ENCODE data around the gene GUCY2D. TPM values are rescaled to one million over a fixed set of nuclear protein-coding genes. Genes with fewer than 3 reads are reported as not detected.

Gene GUCY2D
- total RNA-seq, 2 experiments from 2014 or later = not detected

DNA sequence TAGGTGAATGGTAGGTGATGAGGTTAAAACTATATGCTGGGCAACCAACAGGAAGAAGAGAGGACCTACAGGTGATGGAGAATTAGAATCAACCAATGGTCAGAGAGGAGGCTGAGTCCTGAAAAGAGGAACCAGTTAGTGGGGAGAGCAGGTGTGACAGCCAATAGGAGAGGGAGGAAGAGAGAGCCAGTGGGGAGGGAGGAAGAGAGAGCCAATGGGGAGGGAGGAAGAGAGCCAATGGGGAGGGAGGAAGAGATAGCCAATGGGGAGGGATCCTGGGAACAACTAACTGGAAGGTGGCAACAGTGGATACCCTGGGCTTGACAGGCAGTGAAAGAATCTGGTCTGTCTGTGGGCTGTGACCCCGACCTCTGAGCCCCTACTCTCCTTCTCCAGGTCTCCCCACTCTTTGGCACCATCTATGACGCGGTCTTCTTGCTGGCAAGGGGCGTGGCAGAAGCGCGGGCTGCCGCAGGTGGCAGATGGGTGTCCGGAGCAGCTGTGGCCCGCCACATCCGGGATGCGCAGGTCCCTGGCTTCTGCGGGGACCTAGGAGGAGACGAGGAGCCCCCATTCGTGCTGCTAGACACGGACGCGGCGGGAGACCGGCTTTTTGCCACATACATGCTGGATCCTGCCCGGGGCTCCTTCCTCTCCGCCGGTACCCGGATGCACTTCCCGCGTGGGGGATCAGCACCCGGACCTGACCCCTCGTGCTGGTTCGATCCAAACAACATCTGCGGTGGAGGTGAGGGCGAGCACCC lies 3.7 kb downstream of the GUCY2D start:
- Histone ChIP-seq H2AFZ (ENCODE audit: low read length) (peak overlapping the region; percentile 28; the same call in 1 of the 2 replicates), H3K4me1 (ENCODE audit: insufficient read depth, low read length, poor library complexity, severe bottlenecking) (peaks cover 8% of the 10 kb centered on the region), H3K9me2 (ENCODE audit: insufficient read depth, low read length) (no peaks in the 10 kb centered on the region), H3K36me3 (ENCODE audit: insufficient read depth, low read length) (no peaks in the 10 kb centered on the region), H3K4me2 (ENCODE audit: low read length) (no peak overlapping the region), H3K27ac (ENCODE audit: low read depth, low read length, poor library complexity, severe bottlenecking) (no peak overlapping the region), H4K20me1 (ENCODE audit: insufficient read depth, low read length) (no peaks in the 10 kb centered on the region), H3K4me3 (ENCODE audit: low read depth, low read length, poor library complexity, severe bottlenecking) (no peak overlapping the region), H3K9me3 (ENCODE audit: low read length) (no peaks in the 10 kb centered on the region), H3K79me2 (ENCODE audit: insufficient read depth, low read depth, low read length) (no peaks in the 10 kb centered on the region)
- ChIA-PET POLR2A (no interaction called here), CTCF (ENCODE audit: unreplicated experiment) (no interaction called here)
- TF ChIP-seq EZH2phosphoT487 (IDR thresholded peaks at IDR 0.05; ENCODE audit: borderline replicate concordance, low read depth, low read length) = no peak
- TF ChIP-seq, protein P1, sequence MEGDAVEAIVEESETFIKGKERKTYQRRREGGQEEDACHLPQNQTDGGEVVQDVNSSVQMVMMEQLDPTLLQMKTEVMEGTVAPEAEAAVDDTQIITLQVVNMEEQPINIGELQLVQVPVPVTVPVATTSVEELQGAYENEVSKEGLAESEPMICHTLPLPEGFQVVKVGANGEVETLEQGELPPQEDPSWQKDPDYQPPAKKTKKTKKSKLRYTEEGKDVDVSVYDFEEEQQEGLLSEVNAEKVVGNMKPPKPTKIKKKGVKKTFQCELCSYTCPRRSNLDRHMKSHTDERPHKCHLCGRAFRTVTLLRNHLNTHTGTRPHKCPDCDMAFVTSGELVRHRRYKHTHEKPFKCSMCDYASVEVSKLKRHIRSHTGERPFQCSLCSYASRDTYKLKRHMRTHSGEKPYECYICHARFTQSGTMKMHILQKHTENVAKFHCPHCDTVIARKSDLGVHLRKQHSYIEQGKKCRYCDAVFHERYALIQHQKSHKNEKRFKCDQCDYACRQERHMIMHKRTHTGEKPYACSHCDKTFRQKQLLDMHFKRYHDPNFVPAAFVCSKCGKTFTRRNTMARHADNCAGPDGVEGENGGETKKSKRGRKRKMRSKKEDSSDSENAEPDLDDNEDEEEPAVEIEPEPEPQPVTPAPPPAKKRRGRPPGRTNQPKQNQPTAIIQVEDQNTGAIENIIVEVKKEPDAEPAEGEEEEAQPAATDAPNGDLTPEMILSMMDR (conservative IDR thresholded peaks at IDR 0.05; ENCODE audit: low read length) = no peak
- intact Hi-C loops (cut with micrococcal nuclease; ENCODE audit: unreplicated experiment) = no loop called here
- no TSS peak for BruUV-seq (replicated peaks)
- peak; percentile 45 for DNase-seq (ENCODE audit: low spot score)

DNA sequence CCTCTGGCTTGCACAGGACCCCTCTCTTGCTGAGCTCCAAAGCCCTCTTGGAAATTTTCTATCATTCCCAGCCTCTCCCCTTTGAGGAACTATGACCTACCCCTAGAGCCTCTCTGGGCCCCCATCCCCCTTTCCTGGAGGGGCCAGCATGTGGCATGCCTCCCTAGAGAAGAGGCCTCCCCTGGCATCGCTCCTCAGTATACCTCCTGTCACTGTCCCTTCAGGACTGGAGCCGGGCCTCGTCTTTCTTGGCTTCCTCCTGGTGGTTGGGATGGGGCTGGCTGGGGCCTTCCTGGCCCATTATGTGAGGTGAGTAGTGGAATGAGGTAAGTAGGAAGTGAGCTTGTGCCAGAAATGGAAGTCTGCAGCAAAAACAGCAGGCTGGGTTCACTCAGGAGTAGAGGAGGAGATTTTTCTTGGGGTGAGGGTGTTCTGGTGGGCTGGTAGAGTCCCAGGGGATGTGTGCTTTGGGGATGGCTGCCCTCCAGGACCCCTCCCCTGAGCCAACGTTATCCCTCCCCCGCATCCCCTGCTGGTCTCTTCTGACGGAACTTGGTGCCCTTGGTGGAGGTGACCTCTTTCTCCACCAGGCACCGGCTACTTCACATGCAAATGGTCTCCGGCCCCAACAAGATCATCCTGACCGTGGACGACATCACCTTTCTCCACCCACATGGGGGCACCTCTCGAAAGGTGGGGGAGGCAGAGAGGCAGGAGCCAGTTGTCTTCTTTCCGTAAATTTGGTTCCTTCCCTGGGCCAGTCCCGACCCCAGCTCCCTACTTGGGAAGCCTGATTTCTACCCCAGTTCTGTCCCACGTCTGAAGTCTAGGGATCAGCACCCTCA lies 4.6 kb downstream of the GUCY2D start:
- Histone ChIP-seq H3K79me2 (ENCODE audit: insufficient read depth, low read depth, low read length) (no peaks in the 10 kb centered on the region), H3K27ac (ENCODE audit: low read depth, low read length, poor library complexity, severe bottlenecking) (no peak overlapping the region), H3K36me3 (ENCODE audit: insufficient read depth, low read length) (no peaks in the 10 kb centered on the region), H3K4me3 (ENCODE audit: low read depth, low read length, poor library complexity, severe bottlenecking) (no peak overlapping the region), H3K9me3 (ENCODE audit: low read length) (no peaks in the 10 kb centered on the region), H4K20me1 (ENCODE audit: insufficient read depth, low read length) (no peaks in the 10 kb centered on the region), H3K4me2 (ENCODE audit: low read length) (no peak overlapping the region), H2AFZ (ENCODE audit: low read length) (no peak overlapping the region), H3K4me1 (ENCODE audit: insufficient read depth, low read length, poor library complexity, severe bottlenecking) (peaks cover 4% of the 10 kb centered on the region), H3K9me2 (ENCODE audit: insufficient read depth, low read length) (no peaks in the 10 kb centered on the region)
- DNase-seq (ENCODE audit: low spot score) = no peak
- intact Hi-C loops (cut with micrococcal nuclease; ENCODE audit: unreplicated experiment) = no loop called here
- no TSS peak for BruUV-seq (replicated peaks)
- ChIA-PET POLR2A (no interaction called here), CTCF (ENCODE audit: unreplicated experiment) (no interaction called here)
- no peak for TF ChIP-seq EZH2phosphoT487 (IDR thresholded peaks at IDR 0.05; ENCODE audit: borderline replicate concordance, low read depth, low read length)
- TF ChIP-seq, protein P1 (conservative IDR thresholded peaks at IDR 0.05; ENCODE audit: low read length) = no peak

Measured in OCI-LY7 (cell line).